DOHH2 (cell line): ENCODE measurements around the gene GRID2.

Experiments used
- CTCF ChIP-seq: fragments of 200-600 bp; sonication (generic); IDR thresholded peaks from one replicate; pipeline ENCODE4 v1.5.1; 2014; ENCODE audit warnings: antibody characterized with exemption, mild to moderate bottlenecking, low read depth, low read length; ENCODE audit not compliant: poor library complexity, severe bottlenecking
- EZH2phosphoT487 ChIP-seq: fragments of 200-600 bp; sonication (generic); IDR thresholded peaks from 2 replicates; pipeline ENCODE4 v1.6.1; 2017; ENCODE audit warnings: borderline replicate concordance, mild to moderate bottlenecking, antibody characterized with exemption, low read length, moderate library complexity, mixed read lengths

DNA sequence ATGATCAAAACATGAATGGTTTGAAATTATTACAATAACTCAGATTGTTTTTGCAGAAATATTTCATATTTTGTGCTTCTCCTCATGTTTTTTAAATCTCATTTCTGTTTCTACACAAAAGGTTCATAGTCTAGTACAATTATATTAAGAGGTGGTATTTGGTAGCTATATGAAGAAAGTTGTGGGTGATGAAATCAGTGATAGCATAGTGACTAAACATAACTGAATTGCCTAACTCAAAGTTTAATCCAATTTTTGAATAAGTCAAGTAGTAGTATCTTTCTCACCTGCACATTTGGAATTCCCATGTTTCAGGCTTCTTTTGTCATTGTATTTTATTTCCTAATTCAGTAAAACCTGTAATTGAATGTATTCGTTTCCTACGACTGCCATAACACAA lies 648.7 kb downstream of the GRID2 start:
- TF ChIP-seq CTCF: no peak
- TF ChIP-seq EZH2phosphoT487: no peak
